GM19468 (cell line): ENCODE measurements around the gene ANXA2R.
"Not testable (repeated sequence)": the region's sequence is repeated elsewhere in the genome, so short reads cannot be mapped to it uniquely, and the experiment has no call there.

Experiments used
- ATAC-seq: cut with Tn5 transposase; IDR thresholded peaks from one replicate; pipeline ENCODE4 v1.9.1; 2021; ENCODE audit warnings: mild to moderate bottlenecking, moderate library complexity, moderate number of reproducible peaks; ENCODE audit not compliant: unreplicated experiment; ENCODE audit errors: extremely low read depth

ANXA2R gene

GRCh38 chr5:43040287-43041098 is at the start of gene ANXA2R:
Gene ANXA2R (minus strand): TSS chr5:43040319. CDS start chr5:43040046, 273 bp downstream.
- ATAC-seq: peak; percentile 34

- ATAC-seq: not testable (repeated sequence)
Measured at GRCh38 chr5:43086118-43086908, 46.2 kb upstream of the ANXA2R start.

- ATAC-seq: no peak
Measured at GRCh38 chr5:43085453-43085852, 45.3 kb upstream of the ANXA2R start.

GRCh38 chr5:43084468-43084867 is 44.3 kb upstream of the ANXA2R start:
- not testable (repeated sequence) for ATAC-seq

- not testable (repeated sequence) for ATAC-seq
Measured at GRCh38 chr5:43081345-43081744, 41.2 kb upstream of the ANXA2R start.

GRCh38 chr5:43078956-43079355 is 38.8 kb upstream of the ANXA2R start:
- ATAC-seq: no peak

GRCh38 chr5:43077446-43078191 is 37.5 kb upstream of the ANXA2R start:
- ATAC-seq: not testable (repeated sequence)

- ATAC-seq: no peak
Measured at GRCh38 chr5:43075319-43076293, 35.5 kb upstream of the ANXA2R start.

- no peak for ATAC-seq
Measured at GRCh38 chr5:43074987-43075318, 34.8 kb upstream of the ANXA2R start.

GRCh38 chr5:43073597-43074546 is 33.8 kb upstream of the ANXA2R start:
- ATAC-seq: no peak

GRCh38 chr5:43069401-43069720 is 29.2 kb upstream of the ANXA2R start:
- ATAC-seq: not testable (repeated sequence)

GRCh38 chr5:43068037-43068436 is 27.9 kb upstream of the ANXA2R start:
- no peak for ATAC-seq

- ATAC-seq: no peak
Measured at GRCh38 chr5:43066799-43067741, 27.0 kb upstream of the ANXA2R start.

- ATAC-seq: no peak
Measured at GRCh38 chr5:43065948-43066798, 26.1 kb upstream of the ANXA2R start.

GRCh38 chr5:43065387-43065947 is 25.3 kb upstream of the ANXA2R start:
- ATAC-seq: no peak

GRCh38 chr5:43063721-43064171 is 23.6 kb upstream of the ANXA2R start:
- ATAC-seq: no peak
